ENCODE measurements around the gene EIF3B. TPM values are rescaled to one million over a fixed set of nuclear protein-coding genes. Genes with fewer than 3 reads are reported as not detected.
"Not testable (repeated sequence)": the region's sequence is repeated elsewhere in the genome, so short reads cannot be mapped to it uniquely, and the experiment has no call there.

EIF3B gene
- total RNA-seq, 1 donor from 2014 or later: 107 TPM

- Histone ChIP-seq H3K27me3 (no peaks in the 10 kb centered on the region), H3K27ac (no peak overlapping the region), H3K4me1 (peaks cover 6% of the 10 kb centered on the region), H3K36me3 (no peaks in the 10 kb centered on the region), H3K9me3 (no peaks in the 10 kb centered on the region), H3K4me3 (no peak overlapping the region)
- no peak for DNase-seq
- no peak for ATAC-seq
- intact Hi-C loops (cut with DNase I): no loop called here
- TF ChIP-seq CTCF (IDR thresholded peaks at IDR 0.05): no peak
These were observed 36.9 kb upstream of the EIF3B start for GRCh38 chr7:2317556-2318293.

- Histone ChIP-seq H3K27ac (no peak overlapping the region), H3K4me1 (no peaks in the 10 kb centered on the region), H3K36me3 (no peaks in the 10 kb centered on the region), H3K27me3 (no peaks in the 10 kb centered on the region), H3K4me3 (no peak overlapping the region), H3K9me3 (no peaks in the 10 kb centered on the region)
- ATAC-seq: no peak
- no peak for TF ChIP-seq CTCF (IDR thresholded peaks at IDR 0.05)
- DNase-seq: no peak
- intact Hi-C loops (cut with DNase I): no loop called here
These were observed 33.6 kb upstream of the EIF3B start for GRCh38 chr7:2321020-2321419.

GRCh38 chr7:2325162-2325561 lies 29.5 kb upstream of the EIF3B start:
- no peak for TF ChIP-seq CTCF (IDR thresholded peaks at IDR 0.05)
- H3K4me1 ChIP-seq: no peaks in the 10 kb centered on the region
- no peak overlapping the region for H3K4me3 ChIP-seq
- peak; percentile 58 for ATAC-seq
- peak overlapping the region; percentile 47 for H3K27ac ChIP-seq
- no peak for DNase-seq
- no peaks in the 10 kb centered on the region for H3K27me3 ChIP-seq
- no peaks in the 10 kb centered on the region for H3K36me3 ChIP-seq
- no peaks in the 10 kb centered on the region for H3K9me3 ChIP-seq
- intact Hi-C loops (cut with DNase I): no loop called here

GRCh38 chr7:2326951-2327350 lies 27.7 kb upstream of the EIF3B start:
- Histone ChIP-seq H3K4me1 (no peaks in the 10 kb centered on the region), H3K9me3 (no peaks in the 10 kb centered on the region), H3K27me3 (no peaks in the 10 kb centered on the region), H3K27ac (no peak overlapping the region), H3K4me3 (no peak overlapping the region), H3K36me3 (no peaks in the 10 kb centered on the region)
- peak; percentile 62 for ATAC-seq
- DNase-seq: no peak
- no peak for TF ChIP-seq CTCF (IDR thresholded peaks at IDR 0.05)
- intact Hi-C loops (cut with DNase I): no loop called here

GRCh38 chr7:2330493-2330892 lies 24.1 kb upstream of the EIF3B start:
- no peak overlapping the region for H3K4me3 ChIP-seq
- no peak overlapping the region for H3K27ac ChIP-seq
- H3K9me3 ChIP-seq: no peaks in the 10 kb centered on the region
- no peaks in the 10 kb centered on the region for H3K36me3 ChIP-seq
- intact Hi-C loops (cut with DNase I): no loop called here
- no peak for TF ChIP-seq CTCF (IDR thresholded peaks at IDR 0.05)
- no peak for DNase-seq
- no peaks in the 10 kb centered on the region for H3K27me3 ChIP-seq
- ATAC-seq: no peak
- no peaks in the 10 kb centered on the region for H3K4me1 ChIP-seq

GRCh38 chr7:2331707-2332106 lies 22.9 kb upstream of the EIF3B start:
- H3K4me1 ChIP-seq: no peaks in the 10 kb centered on the region
- DNase-seq (no peak), ATAC-seq (no peak)
- H3K27me3 ChIP-seq: no peaks in the 10 kb centered on the region
- intact Hi-C loops (cut with DNase I): no loop called here
- H3K9me3 ChIP-seq: no peaks in the 10 kb centered on the region
- H3K4me3 ChIP-seq: no peak overlapping the region
- H3K36me3 ChIP-seq: no peaks in the 10 kb centered on the region
- TF ChIP-seq CTCF (IDR thresholded peaks at IDR 0.05): no peak
- no peak overlapping the region for H3K27ac ChIP-seq

GRCh38 chr7:2332606-2333231 lies 21.9 kb upstream of the EIF3B start:
- H3K4me3 ChIP-seq; H3K36me3 ChIP-seq; H3K27me3 ChIP-seq; ATAC-seq; H3K27ac ChIP-seq; H3K4me1 ChIP-seq; intact Hi-C loops (cut with DNase I); DNase-seq; H3K9me3 ChIP-seq: not testable (repeated sequence)
